HCT116 (cell line): ENCODE data around the gene EDN1. TPM values are rescaled to one million over a fixed set of nuclear protein-coding genes. Genes with fewer than 3 reads are reported as not detected.

ENCODE experiments used
- ATAC-seq: fragments of 200-7000 bp; cut with Tn5 transposase; 2 replicates; pipeline ENCODE4 v1.9.1; 2020; ENCODE audit warnings: mild to moderate bottlenecking, moderate library complexity
- BruUV-seq: library from RNA; stranded (reverse); fragments of 400-500 nt; replicated peaks from 2 replicates; lab custom pipeline; 2021; lab: Mats Ljungman, UMichigan
- CTCF ChIA-PET: fragments of 300-600 bp; sonication (Branson Sonifier 250); formaldehyde crosslinking; loops from one replicate; lab custom pipeline; 2021; ENCODE audit warnings: antibody characterized with exemption; lab: Charles Lee
- POLR2A ChIA-PET: fragments of 300-600, 350-600 bp; sonication (Branson Sonifier 250); formaldehyde crosslinking; loops from one replicate; lab custom pipeline; 2021; ENCODE audit warnings: antibody characterized with exemption; lab: Charles Lee
- RAD21 ChIA-PET, 2 experiments: fragments of 300-600 bp; sonication (Branson Sonifier 250); formaldehyde crosslinking; loops; one replicate each; lab custom pipeline; 2023; ENCODE audit warnings: low total read pairs in 2 of 2; ENCODE audit not compliant: uncharacterized antibody in 2 of 2, unreplicated experiment in 2 of 2, low non-redundant PET in 1 of 2; lab: Charles Lee
- DNase-seq: peaks from one replicate; pipeline ENCODE4 v3.0.0-alpha.2; 2010; ENCODE audit warnings: low read depth, low spot score
- H2AFZ ChIP-seq: fragments of 200-600 bp; shearing (Covaris generic), sonication (generic); 2 replicates; pipeline ENCODE4 v1.6.1; 2017; ENCODE audit warnings: low read depth, mixed run types, mixed read lengths, antibody characterized with exemption, low read length; ENCODE audit not compliant: poor library complexity, severe bottlenecking
- H3K27ac ChIP-seq: 2 replicates; pipeline ENCODE4 v1.5.1; 2012; ENCODE audit warnings: low read depth, low read length
- H3K27me3 ChIP-seq: fragments of 200-600 bp; sonication (generic); 2 replicates; pipeline ENCODE4 v1.6.1; 2016; ENCODE audit warnings: mixed run types, low read length, mixed read lengths; ENCODE audit not compliant: insufficient read depth
- H3K36me3 ChIP-seq, 2 experiments: fragments of 200-500 bp in 1 of 2; fragments of 200-600 bp in 1 of 2; sonication (Bioruptor generic) in 1 of 2; sonication (generic) in 1 of 2; 2 replicates each; pipeline versions ENCODE4 v1.5.1 to v1.6.1; 2014 to 2016; ENCODE audit warnings: low read length in 2 of 2, inconsistent platforms in 1 of 2, mixed read lengths in 1 of 2, mixed run types in 1 of 2; ENCODE audit not compliant: insufficient read depth in 2 of 2, control insufficient read depth in 1 of 2
- H3K4me1 ChIP-seq, 2 experiments: fragments of 200-600 bp in 1 of 2; sonication (generic) in 1 of 2; 2 replicates each; pipeline versions ENCODE4 v1.5.1 to v1.6.1; 2012 to 2017; ENCODE audit warnings: low read length in 2 of 2, inconsistent platforms in 1 of 2, mild to moderate bottlenecking in 1 of 2, mixed read lengths in 1 of 2, mixed run types in 1 of 2, moderate library complexity in 1 of 2; ENCODE audit not compliant: insufficient read depth in 2 of 2, control insufficient read depth in 1 of 2
- H3K4me2 ChIP-seq: fragments of 200-600 bp; sonication (generic); 2 replicates; pipeline ENCODE4 v1.6.1; 2017; ENCODE audit warnings: mixed run types, low read length, mixed read lengths
- H3K4me3 ChIP-seq, 2 experiments: fragments of 200-600 bp in 1 of 2; sonication (generic) in 1 of 2; replicated peaks in 1 of 2; 2 replicates each; pipeline ENCODE4 v1.5.1; 2011 to 2016; ENCODE audit warnings: low read length in 2 of 2, control low read depth in 1 of 2, low read depth in 1 of 2, mild to moderate bottlenecking in 1 of 2, mixed read lengths in 1 of 2, mixed run types in 1 of 2
- H3K79me2 ChIP-seq: fragments of 200-600 bp; sonication (generic); 2 replicates; pipeline ENCODE4 v1.6.1; 2017; ENCODE audit warnings: mild to moderate bottlenecking, mixed run types, low read length, moderate library complexity, mixed read lengths; ENCODE audit not compliant: insufficient read depth
- H3K9ac ChIP-seq: fragments of 200-600 bp; sonication (generic); 2 replicates; pipeline ENCODE4 v1.6.1; 2016; ENCODE audit warnings: low read length, mixed read lengths
- H3K9me2 ChIP-seq: fragments of 200-600 bp; sonication (generic), shearing (Covaris generic); 2 replicates; pipeline ENCODE4 v1.6.1; 2017; ENCODE audit warnings: mixed run types, mild to moderate bottlenecking, moderate library complexity; ENCODE audit not compliant: insufficient read depth
- H3K9me3 ChIP-seq, 2 experiments: fragments of 200-500 bp in 1 of 2; fragments of 200-600 bp in 1 of 2; sonication (Bioruptor generic) in 1 of 2; sonication (generic) in 1 of 2; 2 replicates each; pipeline ENCODE4 v1.6.1; 2014 to 2017; ENCODE audit warnings: low read length in 2 of 2, mixed read lengths in 2 of 2, inconsistent platforms in 1 of 2, low read depth in 1 of 2, mild to moderate bottlenecking in 1 of 2, mixed run types in 1 of 2, moderate library complexity in 1 of 2; ENCODE audit not compliant: control insufficient read depth in 1 of 2, insufficient read depth in 1 of 2
- H4K20me1 ChIP-seq: fragments of 200-600 bp; sonication (generic), shearing (Covaris generic); 2 replicates; pipeline ENCODE4 v1.6.1; 2017; ENCODE audit warnings: mixed run types, mild to moderate bottlenecking, moderate library complexity; ENCODE audit not compliant: insufficient read depth
- ELF1 ChIP-seq: IDR thresholded peaks from 2 replicates; pipeline ENCODE4 v1.6.1; 2012; ENCODE audit warnings: low read depth, borderline replicate concordance
- POLR2A ChIP-seq: IDR thresholded peaks from 2 replicates; pipeline ENCODE4 v1.7.0; 2011; ENCODE audit warnings: borderline replicate concordance; ENCODE audit not compliant: insufficient read depth, insufficient read length; ENCODE audit errors: extremely low read depth
- REST ChIP-seq: IDR thresholded peaks from 2 replicates; pipeline ENCODE4 v1.6.1; 2012; ENCODE audit warnings: low read depth
- SRF ChIP-seq: IDR thresholded peaks from 2 replicates; pipeline ENCODE4 v1.6.1; 2012; ENCODE audit warnings: low read depth
- intact Hi-C: fragments of 100-400 bp; cut with micrococcal nuclease; formaldehyde crosslinking; loops from 2 replicates; pipeline ENCODE4 v1.10.0; 2022
- total RNA-seq: library from RNA; stranded (reverse); gene quantifications from one replicate; pipeline ENCODE4 v1.2.1, GENCODE V29; 2021; ENCODE audit not compliant: unreplicated experiment
- TF ChIP-seq, protein P1 (sequence below): IDR thresholded peaks from 2 replicates; pipeline ENCODE4 v1.6.1; 2011; ENCODE audit warnings: mild to moderate bottlenecking, low read length, moderate library complexity; ENCODE audit not compliant: insufficient replicate concordance; ENCODE audit errors: extremely low read depth

EDN1 gene
- total RNA-seq, 1 experiment from 2014 or later: 0.22 TPM

DNA sequence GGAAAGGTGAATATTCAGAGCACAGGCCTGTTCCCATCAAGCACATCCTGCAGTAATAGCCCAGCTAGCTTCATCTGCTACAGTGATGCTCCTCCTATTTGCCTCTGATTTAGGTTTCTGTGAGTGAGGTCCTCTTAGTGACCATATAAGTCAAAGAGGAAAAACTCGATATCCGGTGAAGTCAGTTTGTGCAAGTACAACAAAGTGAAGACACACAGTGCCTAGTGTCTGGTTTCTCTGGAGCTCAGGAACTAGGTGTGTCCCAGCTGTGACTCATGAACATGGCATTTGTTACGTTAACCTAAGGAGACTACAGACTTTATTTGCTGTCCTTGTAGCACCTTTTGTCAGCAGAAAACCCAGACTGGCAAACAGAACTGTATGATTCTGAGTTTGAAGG, 33.9 kb downstream of the EDN1 start (continued):
- TF ChIP-seq, protein P1, sequence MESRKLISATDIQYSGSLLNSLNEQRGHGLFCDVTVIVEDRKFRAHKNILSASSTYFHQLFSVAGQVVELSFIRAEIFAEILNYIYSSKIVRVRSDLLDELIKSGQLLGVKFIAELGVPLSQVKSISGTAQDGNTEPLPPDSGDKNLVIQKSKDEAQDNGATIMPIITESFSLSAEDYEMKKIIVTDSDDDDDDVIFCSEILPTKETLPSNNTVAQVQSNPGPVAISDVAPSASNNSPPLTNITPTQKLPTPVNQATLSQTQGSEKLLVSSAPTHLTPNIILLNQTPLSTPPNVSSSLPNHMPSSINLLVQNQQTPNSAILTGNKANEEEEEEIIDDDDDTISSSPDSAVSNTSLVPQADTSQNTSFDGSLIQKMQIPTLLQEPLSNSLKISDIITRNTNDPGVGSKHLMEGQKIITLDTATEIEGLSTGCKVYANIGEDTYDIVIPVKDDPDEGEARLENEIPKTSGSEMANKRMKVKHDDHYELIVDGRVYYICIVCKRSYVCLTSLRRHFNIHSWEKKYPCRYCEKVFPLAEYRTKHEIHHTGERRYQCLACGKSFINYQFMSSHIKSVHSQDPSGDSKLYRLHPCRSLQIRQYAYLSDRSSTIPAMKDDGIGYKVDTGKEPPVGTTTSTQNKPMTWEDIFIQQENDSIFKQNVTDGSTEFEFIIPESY: no peak
- TF ChIP-seq ELF1: no peak

DNA sequence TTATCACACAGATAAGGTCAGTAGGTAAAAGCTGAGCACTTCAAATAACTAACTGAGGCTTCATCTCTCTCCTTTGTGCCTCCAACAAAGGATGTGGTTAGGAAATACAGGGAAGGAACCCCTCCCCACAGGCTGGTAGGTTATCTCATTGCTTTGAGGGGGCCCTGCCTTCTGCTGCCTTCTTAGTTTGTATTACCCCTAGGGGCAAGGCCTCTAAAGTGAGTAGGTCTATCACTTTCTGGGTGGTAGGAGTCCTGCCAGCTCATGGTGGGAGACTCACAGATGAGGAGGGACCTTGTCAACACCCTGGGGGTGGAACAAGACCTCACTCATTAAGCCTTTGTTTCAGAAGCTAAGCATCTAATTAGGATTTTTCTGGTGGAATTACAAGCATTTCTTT, 34.6 kb downstream of the EDN1 start:
- Histone ChIP-seq H2AFZ (no peak overlapping the region), H3K27ac (peak overlapping the region; percentile 43), H3K27me3 (no peaks in the 10 kb centered on the region), H4K20me1 (no peaks in the 10 kb centered on the region), H3K9me2 (no peaks in the 10 kb centered on the region), H3K9ac (peak overlapping the region; percentile 46), H3K4me1 (peaks cover 12 to 58% of the 10 kb centered on the region in 2 experiments), H3K4me3 (peak overlapping the region in 1 of 2 experiments; percentile 42; a peak in 2 of 4 replicates), H3K79me2 (no peaks in the 10 kb centered on the region), H3K9me3 (no peaks in the 10 kb centered on the region), H3K4me2 (peak overlapping the region; percentile 79), H3K36me3 (no peaks in the 10 kb centered on the region)
- DNase-seq (peak; percentile 22), ATAC-seq (peak; percentile 37)
- TF ChIP-seq REST: no peak
- TF ChIP-seq POLR2A: no peak
- TF ChIP-seq SRF: no peak
- ChIA-PET RAD21 (no interaction called here), POLR2A (interaction anchor here (1.3 to 1.5 kb wide), 2 partner anchors 10 to 12 kb away, joined by 3 to 6 read pairs; no protein-coding TSS in a partner anchor), CTCF (interaction anchor here (1.2 to 1.3 kb wide), 3 partner anchors 10 to 157 kb away, joined by 4 to 6 read pairs (median 4); no protein-coding TSS in a partner anchor)
- no TSS peak for BruUV-seq
- intact Hi-C loops: no loop called here
